Superior temporal gyrus (tissue), 1 donor: ENCODE results near the gene SSBP1.
"Not testable (repeated sequence)": the region's sequence is repeated elsewhere in the genome, so short reads cannot be mapped to it uniquely, and the experiment has no call there.

ENCODE experiments used
- DNase-seq: peaks from one replicate; pipeline ENCODE4 v3.0.0-alpha.2; 2016; ENCODE audit errors: extremely low spot score

SSBP1 gene

DNA sequence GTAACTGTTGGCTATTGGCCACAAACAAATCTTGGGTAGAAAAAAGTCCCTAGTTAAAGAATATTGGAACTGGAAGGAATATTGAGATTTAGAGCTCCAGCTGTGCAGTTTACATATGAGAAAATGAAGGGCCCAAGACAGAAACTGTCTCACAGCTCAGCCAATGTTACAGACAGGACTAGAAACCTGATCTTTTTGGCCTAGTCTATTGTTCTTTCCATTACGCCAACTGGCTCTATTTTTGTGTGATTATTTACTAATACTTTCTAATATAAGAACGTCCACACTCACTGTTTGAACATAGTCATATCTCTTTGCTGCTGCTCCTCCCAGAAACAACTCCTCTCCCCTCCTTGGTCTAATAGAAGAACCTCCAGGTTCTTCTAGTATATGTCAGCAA lies 28.8 kb upstream of the SSBP1 start:
- no peak for DNase-seq

- no peak for DNase-seq
Measured at GRCh38 chr7:141709749-141710148, 28.4 kb upstream of the SSBP1 start.

DNA sequence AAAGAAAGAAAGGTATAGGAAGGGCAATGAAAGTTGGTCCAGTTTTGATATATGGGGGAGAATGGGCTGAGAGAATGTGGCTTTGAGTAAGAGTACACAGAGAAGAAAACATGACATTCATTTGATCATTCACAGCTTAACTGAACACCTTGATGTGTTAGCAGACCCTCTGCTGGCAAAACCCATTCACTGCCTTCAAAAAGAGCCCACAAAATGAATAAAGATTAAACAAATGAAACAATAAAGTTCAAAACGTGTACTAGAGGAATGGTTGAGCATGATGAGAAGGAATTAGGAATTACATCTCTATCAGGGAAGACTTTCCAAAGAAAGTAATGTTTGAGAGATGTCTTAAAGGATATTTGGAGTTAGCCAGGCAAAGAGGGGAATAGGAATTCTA lies 27.9 kb upstream of the SSBP1 start:
- no peak for DNase-seq

DNA sequence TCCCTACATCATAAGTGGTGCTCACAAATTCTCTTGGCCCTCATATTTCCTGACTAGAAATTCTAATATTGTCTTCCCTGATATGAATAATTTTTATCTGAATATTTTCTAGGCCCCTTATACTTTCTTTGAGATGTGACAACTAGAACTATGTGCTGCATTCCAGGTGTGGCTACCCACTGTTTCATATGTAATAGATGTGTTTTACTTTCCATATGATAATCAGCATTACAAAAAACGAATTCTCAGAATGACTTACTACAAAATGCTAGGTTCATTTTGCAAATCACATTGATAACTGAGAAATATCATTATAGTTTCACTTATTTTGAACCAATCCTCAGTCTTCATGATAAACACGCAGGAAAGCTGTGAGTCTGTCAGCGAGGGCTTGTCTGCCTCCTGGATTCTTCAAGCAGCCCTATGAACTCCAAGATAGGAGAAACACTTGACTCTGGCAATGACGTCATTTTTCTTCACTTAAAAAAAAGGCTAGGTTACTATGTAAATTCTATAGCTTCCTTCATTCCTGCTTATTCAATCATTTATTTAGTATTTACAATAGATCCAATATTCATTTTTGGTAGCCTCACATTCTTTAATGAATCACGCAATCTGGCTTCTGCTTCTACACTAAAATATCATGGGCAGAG lies 25.4 kb upstream of the SSBP1 start:
- no peak for DNase-seq

- DNase-seq = no peak
Measured at GRCh38 chr7:141713890-141714289, 24.3 kb upstream of the SSBP1 start.

- no peak for DNase-seq
Measured at GRCh38 chr7:141714571-141714970, 23.6 kb upstream of the SSBP1 start.

- DNase-seq = no peak
Measured at GRCh38 chr7:141715018-141715417, 23.1 kb upstream of the SSBP1 start.

DNA sequence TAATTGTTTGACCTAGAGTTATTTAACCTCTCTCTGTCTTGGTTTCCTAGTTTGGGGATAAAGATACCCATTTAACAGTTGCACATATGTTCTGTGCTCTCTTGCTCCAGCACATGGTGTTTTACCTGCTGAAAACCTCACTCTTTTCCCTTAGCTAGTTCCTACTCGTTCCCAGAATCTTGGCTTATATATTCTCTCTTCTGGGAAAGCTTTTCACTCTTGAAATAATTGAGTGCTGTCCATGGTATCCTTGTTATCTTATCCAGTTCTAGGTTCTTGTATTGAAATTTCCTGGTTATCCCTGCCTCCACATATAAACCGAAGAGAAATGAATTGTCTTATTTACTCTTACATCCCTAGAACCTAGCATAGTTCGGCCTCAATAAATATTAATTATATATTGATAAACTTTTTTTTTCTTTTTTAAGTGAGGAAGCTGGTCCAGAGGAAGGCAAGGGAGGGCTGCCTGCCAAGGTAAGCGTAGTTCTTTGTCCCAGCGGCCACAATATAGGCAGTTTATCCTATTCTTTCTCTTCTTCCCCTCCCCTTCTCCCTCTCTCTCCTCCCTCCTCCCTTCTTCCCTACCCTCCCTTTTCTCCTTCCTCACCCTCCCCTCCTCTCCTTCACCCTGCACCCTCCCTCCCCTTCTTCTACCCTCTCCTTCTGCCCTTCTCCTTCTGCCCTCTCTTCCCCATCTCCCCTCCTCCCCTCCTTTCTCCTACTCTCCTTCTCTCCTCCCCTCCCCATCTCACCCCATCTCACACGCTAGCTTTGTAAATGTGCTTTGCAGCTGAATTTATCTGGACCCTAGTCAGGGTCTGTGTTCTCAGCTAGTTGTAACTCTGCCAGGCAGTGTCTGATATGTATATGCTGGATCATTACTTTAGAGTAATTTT lies 22.1 kb upstream of the SSBP1 start:
- DNase-seq = no peak

- no peak for DNase-seq
Measured at GRCh38 chr7:141717450-141717849, 20.7 kb upstream of the SSBP1 start.

DNA sequence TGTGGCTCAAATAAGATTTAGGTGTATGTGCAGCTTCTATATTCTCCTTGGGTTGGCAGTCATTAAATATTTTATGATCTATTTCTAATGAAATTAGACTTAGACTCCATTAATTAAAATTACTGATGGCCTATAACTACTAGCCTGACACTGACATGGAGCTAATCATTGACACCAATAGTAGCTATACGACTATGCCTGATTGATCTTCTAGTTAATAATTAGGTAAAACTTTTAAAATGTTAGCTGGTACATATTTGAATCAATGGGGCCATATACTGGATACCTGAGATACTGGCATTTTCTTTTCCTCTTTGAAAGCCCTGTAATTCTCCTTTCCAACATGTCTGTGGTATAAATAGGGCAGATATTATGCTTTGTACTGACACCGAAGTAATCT lies 15.6 kb upstream of the SSBP1 start:
- DNase-seq = no peak

DNA sequence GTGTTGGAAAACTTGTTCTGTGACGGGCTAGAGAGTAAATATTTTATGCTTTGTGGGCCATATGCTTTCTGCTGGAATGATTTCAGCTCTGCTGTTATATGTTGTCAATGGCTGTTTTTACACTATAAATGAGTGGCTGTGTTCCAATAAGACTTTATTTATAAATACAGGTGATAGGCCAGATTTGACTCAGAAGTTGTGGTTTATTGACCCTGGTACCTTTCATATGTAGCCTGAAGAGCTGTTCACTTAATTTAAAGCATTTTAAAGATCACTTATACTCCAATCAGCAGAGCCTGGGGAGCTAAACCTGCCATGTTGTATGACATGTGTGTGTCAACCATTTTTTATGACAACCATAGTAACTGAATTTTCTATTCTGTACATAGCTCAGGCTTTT lies 9.1 kb upstream of the SSBP1 start:
- DNase-seq = no peak

GRCh38 chr7:141731476-141732149 lies 6.5 kb upstream of the SSBP1 start:
- DNase-seq = no peak

DNA sequence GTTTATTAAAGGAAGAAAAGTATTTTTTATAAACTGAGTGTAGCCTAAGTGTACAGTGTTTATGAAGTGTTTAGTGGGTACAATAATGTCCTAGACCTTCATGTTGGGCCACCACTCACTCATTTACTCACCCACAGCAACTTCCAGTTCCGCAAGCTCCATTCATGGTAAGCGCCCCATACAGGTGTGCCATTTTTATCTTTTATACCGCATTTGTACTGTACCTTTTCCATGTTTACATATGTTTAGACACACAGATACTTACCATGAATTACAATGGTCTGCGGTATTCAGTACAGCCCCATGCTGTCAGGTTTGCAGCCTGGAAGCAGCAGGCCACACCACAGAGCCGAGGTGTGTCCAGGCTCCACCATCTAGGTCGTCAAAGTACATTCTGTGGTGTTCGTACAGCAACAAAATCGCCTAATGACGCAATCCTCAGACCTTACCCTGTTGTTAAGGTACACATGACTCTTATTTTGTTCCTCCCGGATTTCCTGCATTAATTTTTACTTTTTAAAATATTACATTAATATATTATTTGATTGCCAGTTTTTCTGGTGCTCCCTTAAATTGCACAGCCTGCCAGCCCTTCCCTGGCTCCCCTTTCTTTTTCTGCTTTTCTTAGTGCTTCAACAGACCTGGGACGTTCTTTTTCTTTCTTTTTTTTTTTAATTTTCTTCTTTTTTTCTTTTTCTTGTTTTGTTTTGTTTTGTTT lies 881 bp upstream of the SSBP1 start:
- DNase-seq = no peak

DNA sequence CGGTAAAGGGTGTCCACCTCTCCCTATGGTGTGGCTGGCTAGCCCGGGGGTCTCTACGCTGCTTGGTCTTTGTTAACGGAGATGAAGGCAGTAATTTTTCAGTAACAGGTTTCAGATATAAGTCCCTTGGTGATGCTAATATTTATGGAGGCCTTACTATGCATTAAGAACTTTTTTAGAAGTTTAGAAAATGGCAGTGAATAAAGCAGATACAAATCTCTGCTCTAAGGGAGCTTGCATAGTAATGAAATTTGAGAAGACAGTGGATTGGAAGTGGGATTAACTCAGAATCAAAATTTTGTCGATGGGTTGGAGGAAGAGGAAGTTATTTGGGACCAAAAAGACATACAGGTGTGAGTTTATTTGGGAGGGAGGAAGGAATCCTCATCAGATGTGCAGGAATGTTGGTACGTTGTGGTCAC lies 445 bp downstream of the SSBP1 start:
- DNase-seq = no peak

- DNase-seq = no peak
Measured at GRCh38 chr7:141739250-141739649, 1.1 kb downstream of the SSBP1 start.

DNA sequence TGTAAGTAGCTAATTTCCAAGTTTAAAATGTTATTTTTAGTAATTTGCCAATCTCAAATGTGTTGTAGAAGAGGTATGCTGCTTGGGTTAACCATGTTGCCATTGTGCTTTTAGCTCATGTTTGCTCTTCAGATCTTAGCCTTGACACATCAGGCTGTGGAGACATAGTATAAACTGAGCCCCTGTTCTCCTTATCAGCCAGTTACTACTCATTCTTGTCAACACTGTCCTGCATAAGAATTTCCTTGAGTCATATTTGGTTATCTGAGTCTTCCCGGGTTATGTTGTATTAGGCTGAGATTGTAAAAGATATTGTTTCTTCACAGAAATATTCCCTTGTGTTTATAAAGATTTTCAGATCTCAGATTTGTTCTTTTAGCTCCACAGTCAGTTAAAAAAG lies 4.1 kb downstream of the SSBP1 start:
- no peak for DNase-seq

DNA sequence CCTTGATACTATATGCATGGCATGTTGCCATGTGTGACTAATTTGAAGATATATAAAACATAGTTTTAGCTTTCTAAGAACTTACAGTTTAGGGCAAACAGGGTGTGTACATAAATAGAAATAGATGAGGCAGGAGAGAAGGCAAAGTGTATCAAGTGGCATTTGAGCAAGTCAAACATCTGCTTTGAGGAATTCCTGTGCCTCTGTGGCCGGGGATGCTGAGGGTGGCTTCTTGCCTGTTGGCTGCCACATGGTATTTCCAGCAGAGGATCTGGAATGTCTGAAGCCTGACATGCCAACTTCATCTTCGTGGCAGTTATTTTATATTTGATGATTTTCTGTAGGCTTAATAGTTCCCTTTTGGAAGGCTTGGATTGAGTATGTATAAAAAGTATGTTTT lies 6.0 kb downstream of the SSBP1 start:
- no peak for DNase-seq

- no peak for DNase-seq
Measured at GRCh38 chr7:141748396-141748795, 10.2 kb downstream of the SSBP1 start.

DNA sequence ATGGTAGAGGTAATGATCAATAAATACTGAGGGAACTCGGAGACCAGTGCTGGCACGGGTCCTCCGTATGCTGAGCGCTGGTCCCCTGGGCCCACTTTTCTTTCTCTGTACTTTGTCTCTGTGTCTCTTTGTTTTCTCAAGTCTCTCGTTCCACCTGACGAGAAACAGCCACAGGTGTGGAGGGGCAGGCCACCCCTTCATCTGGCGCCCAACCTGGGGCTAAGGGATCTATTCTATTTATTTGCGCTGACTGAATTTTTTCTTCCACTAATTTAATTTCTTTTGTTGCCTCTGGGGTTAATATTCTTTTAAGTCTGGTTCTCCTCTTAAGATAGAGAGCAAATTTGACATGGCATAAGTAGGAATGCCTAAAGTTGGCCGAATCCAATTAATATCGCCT lies 13.7 kb downstream of the SSBP1 start:
- not testable (repeated sequence) for DNase-seq

- no peak for DNase-seq
Measured at GRCh38 chr7:141752634-141753033, 14.5 kb downstream of the SSBP1 start.

GRCh38 chr7:141754939-141755338 lies 16.8 kb downstream of the SSBP1 start:
- DNase-seq = no peak

- no peak for DNase-seq
Measured at GRCh38 chr7:141763797-141764196, 25.6 kb downstream of the SSBP1 start, which contains the start of gene TAS2R3. Gene TAS2R3 (plus strand): TSS chr7:141764097. CDS start chr7:141764159, 62 bp downstream.
